Left renal pelvis (tissue), 4 donors: ENCODE measurements around the gene PPFIA2. TPM values are rescaled to one million over a fixed set of nuclear protein-coding genes. Genes with fewer than 3 reads are reported as not detected.
A peak's percentile ranks its signal among the peaks of the same experiment; 100 is the strongest.
"Not testable (repeated sequence)": the region's sequence is repeated elsewhere in the genome, so short reads cannot be mapped to it uniquely, and the experiment has no call there.

Source experiments
- DNase-seq, 4 donors: peaks; one replicate each; pipeline ENCODE4 v3.0.0-alpha.2; 2013; ENCODE audit warnings: low read depth in 4 of 4, low spot score in 3 of 4
- polyA plus RNA-seq, 4 donors: library from polyadenylated mRNA; unstranded; fragments of 120-200 nt; gene quantifications; one replicate each; pipeline ENCODE4 v1.2.1, GENCODE V29; 2013; ENCODE audit not compliant: insufficient read length in 4 of 4

PPFIA2 gene
- polyA plus RNA-seq, 4 donors, result 2.9 to 6.5 (median 4.7) TPM

GRCh38 chr12:81670759-81671158, 88.4 kb downstream of the PPFIA2 start:
- DNase-seq, result no peak

- DNase-seq, result no peak
These were observed 90.7 kb downstream of the PPFIA2 start for GRCh38 chr12:81668475-81668874.

GRCh38 chr12:81659310-81659709, 99.8 kb downstream of the PPFIA2 start:
- not testable (repeated sequence) for DNase-seq

GRCh38 chr12:81644503-81644902, 114.6 kb downstream of the PPFIA2 start:
- peak in 1 of 4 donors; percentile 11 for DNase-seq

GRCh38 chr12:81639196-81639595, 120.0 kb downstream of the PPFIA2 start:
- no peak for DNase-seq

- DNase-seq, result no peak
These were observed 126.0 kb downstream of the PPFIA2 start for GRCh38 chr12:81633127-81633526.

- DNase-seq, result peak in 2 of 4 donors; percentile 18 to 21
These were observed 131.6 kb downstream of the PPFIA2 start for GRCh38 chr12:81627336-81628189.

GRCh38 chr12:81626406-81626805, 132.7 kb downstream of the PPFIA2 start:
- DNase-seq, result no peak

GRCh38 chr12:81617915-81618314, 141.2 kb downstream of the PPFIA2 start:
- DNase-seq, result no peak

GRCh38 chr12:81615026-81615588, 144.0 kb downstream of the PPFIA2 start:
- DNase-seq, result no peak

- no peak for DNase-seq
These were observed 147.9 kb downstream of the PPFIA2 start for GRCh38 chr12:81610955-81611889.

GRCh38 chr12:81597928-81598604, 161.1 kb downstream of the PPFIA2 start:
- no peak for DNase-seq

- DNase-seq, result no peak
These were observed 162.6 kb downstream of the PPFIA2 start for GRCh38 chr12:81596558-81596957.

- no peak for DNase-seq
These were observed 167.9 kb downstream of the PPFIA2 start for GRCh38 chr12:81591256-81591655.

- DNase-seq, result not testable (repeated sequence)
These were observed 168.4 kb downstream of the PPFIA2 start for GRCh38 chr12:81590703-81591102.

- no peak for DNase-seq
These were observed 170.7 kb downstream of the PPFIA2 start for GRCh38 chr12:81588235-81589008.

- DNase-seq, result no peak
These were observed 173.4 kb downstream of the PPFIA2 start for GRCh38 chr12:81585787-81586186.

- no peak for DNase-seq
These were observed 185.9 kb downstream of the PPFIA2 start for GRCh38 chr12:81573228-81573627.

GRCh38 chr12:81572411-81572810, 186.7 kb downstream of the PPFIA2 start:
- no peak for DNase-seq

- no peak for DNase-seq
These were observed 188.9 kb downstream of the PPFIA2 start for GRCh38 chr12:81570234-81570633.
